GM13977 (cell line): ENCODE measurements around the gene WWC1.

Experiments used
- DNase-seq: peaks from one replicate; pipeline ENCODE4 v3.0.0; 2012; ENCODE audit warnings: low spot score
- in situ Hi-C: fragments of 300-500 bp; cut with MboI; formaldehyde crosslinking; loops from one replicate; pipeline ENCODE4 v1.12.0; 2022; ENCODE audit warnings: low sequenced_read_pairs, low pct_unique_long_range_greater_than_20kb, mixed read lengths, inconsistent platforms; ENCODE audit not compliant: unreplicated experiment
- TF ChIP-seq, protein P1 (sequence below): IDR thresholded peaks from 2 replicates; pipeline ENCODE4 v1.5.1; 2012; ENCODE audit warnings: mild to moderate bottlenecking, control low read depth; ENCODE audit not compliant: insufficient read depth; ENCODE audit errors: extremely low read depth, missing control alignments

Gene WWC1

DNA sequence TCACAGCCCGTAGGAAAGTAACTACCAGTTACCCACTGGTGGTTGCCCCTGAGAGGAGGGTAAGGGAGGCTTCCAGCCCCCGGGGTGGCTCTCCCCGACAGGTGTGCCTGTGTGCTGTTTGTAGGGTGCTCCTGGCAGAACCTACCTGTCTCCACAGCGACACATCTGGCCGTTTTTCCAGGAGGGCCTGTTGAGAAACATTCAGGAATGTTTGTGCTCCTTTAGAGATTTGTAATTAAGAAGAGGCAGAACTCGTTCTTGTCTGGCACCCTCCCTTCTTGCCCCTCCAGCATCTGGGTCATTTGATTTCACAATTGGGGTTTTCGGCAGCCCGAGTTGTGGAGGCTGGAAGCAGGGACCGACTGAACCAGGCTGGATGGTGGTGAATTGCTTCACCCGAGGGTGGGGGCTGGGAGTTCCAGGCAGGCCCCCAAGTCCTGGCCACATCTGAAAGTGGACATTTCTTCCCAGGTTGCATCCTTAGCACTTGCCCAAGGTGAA, 74.2 kb downstream of the WWC1 start:
- no peak for DNase-seq
- TF ChIP-seq, protein P1, sequence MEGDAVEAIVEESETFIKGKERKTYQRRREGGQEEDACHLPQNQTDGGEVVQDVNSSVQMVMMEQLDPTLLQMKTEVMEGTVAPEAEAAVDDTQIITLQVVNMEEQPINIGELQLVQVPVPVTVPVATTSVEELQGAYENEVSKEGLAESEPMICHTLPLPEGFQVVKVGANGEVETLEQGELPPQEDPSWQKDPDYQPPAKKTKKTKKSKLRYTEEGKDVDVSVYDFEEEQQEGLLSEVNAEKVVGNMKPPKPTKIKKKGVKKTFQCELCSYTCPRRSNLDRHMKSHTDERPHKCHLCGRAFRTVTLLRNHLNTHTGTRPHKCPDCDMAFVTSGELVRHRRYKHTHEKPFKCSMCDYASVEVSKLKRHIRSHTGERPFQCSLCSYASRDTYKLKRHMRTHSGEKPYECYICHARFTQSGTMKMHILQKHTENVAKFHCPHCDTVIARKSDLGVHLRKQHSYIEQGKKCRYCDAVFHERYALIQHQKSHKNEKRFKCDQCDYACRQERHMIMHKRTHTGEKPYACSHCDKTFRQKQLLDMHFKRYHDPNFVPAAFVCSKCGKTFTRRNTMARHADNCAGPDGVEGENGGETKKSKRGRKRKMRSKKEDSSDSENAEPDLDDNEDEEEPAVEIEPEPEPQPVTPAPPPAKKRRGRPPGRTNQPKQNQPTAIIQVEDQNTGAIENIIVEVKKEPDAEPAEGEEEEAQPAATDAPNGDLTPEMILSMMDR, result no peak
- in situ Hi-C loops, result no loop called here

- no peak for DNase-seq
- TF ChIP-seq, protein P1, result no peak
- in situ Hi-C loops, result no loop called here
Measured at GRCh38 chr5:168366116-168366515, 74.7 kb downstream of the WWC1 start.

DNA sequence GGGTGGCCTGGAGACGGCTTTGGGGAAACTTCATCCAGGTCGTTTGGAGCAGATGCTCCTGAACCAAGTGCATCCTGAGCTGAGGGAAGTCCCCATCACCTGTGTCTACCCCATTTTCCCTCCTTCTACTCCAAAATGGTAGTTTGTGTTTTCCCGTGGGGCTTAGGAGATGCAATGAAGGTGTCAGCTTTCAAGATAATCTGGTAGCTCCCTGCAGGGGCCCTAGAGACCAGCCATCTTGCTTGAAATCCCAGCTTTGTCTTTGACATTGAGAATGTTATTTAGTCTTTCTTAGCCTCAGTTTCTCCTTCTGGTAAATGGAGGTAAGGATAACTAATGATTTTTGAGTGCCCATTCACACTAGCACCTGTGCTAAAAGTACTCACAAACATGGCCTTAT, 77.4 kb downstream of the WWC1 start:
- in situ Hi-C loops, result no loop called here
- no peak for DNase-seq

DNA sequence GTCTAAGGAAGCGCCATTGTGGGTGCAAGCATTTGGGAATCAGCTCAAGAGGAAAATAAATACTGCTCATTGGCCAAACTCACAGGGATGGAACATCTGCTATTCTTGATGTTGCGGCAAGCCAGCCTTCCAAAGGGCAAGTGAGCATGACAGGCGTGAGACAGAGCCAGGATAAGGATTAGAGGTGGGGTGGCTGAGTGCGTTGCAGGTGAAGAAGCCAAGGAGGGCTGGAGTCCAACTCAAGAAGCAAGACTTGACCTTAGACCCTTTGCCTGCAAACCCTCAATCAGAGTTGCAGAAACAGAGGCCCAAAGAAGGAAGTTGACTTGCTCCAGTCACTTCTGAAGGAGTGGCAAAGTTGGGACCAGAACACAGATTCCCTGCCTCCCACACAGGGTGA, 79.4 kb downstream of the WWC1 start:
- no peak for DNase-seq
- TF ChIP-seq, protein P1, result no peak
- in situ Hi-C loops, result no loop called here

More for the DNA sequence above, 77.4 kb downstream of the WWC1 start:
- TF ChIP-seq, protein P1, result no peak

DNA sequence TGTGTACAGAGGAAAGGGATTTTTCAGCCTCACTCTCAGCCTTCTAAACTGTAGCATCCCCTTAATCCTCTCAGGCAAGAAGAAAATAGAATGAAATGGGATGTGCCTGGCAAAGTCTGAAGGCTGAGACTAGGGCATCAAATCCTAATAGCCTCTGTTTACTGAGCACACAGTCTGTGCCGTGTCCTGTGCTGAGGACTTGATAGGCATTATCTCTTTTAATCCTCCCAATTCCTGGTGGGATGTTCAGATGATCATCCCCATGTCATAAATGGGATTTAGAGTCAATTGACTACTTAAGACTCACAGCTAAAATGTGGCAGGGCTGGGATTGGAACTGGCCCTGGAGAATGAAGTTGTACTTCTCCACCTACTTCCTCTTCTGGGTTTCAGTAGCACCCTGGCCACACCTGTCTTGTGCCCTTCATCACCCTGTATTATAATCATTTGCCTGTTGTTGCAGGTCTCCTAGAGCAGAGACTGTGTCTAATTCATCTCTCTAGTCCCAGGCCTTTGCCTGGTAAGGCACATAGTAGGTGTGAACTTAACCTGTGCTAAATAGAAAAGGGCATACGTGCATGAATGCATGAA, 81.0 kb downstream of the WWC1 start:
- DNase-seq, result no peak
- TF ChIP-seq, protein P1, result no peak
- in situ Hi-C loops, result no loop called here

- no peak for DNase-seq
- in situ Hi-C loops, result no loop called here
- TF ChIP-seq, protein P1, result no peak
Measured at GRCh38 chr5:168374532-168374931, 83.1 kb downstream of the WWC1 start.
